Keratinocyte (primary cell): Measurements from ENCODE around the gene HMCN2. TPM values are rescaled to one million over a fixed set of nuclear protein-coding genes. Genes with fewer than 3 reads are reported as not detected.

Experiments
- DNase-seq: peaks from one replicate; pipeline ENCODE4 v3.0.0-alpha.2; 2011; ENCODE audit warnings: low read depth, missing footprints, low spot score
- FAIRE-seq: peaks from 2 replicates; lab custom pipeline; 2011; peaks lifted over from hg19 to GRCh38; lab: Jason Lieb, UNC
- H2AFZ ChIP-seq: 2 replicates; pipeline ENCODE4 v1.6.0; 2012; ENCODE audit warnings: low read length, control low read depth, inconsistent platforms; ENCODE audit not compliant: control insufficient read depth
- H3K27ac ChIP-seq: 2 replicates; pipeline ENCODE4 v1.5.1; 2011; ENCODE audit warnings: low read length; ENCODE audit not compliant: control insufficient read depth, insufficient read depth
- H3K27me3 ChIP-seq: 3 replicates; pipeline ENCODE4 v1.6.0; 2011; ENCODE audit warnings: low read length; ENCODE audit not compliant: control insufficient read depth, insufficient read depth; ENCODE audit errors: extremely low read depth
- H3K36me3 ChIP-seq, 2 experiments: 2 replicates in 1 of 2; 3 replicates in 1 of 2; pipeline ENCODE4 v1.5.1; 2011; ENCODE audit warnings: low read length in 2 of 2, mild to moderate bottlenecking in 1 of 2; ENCODE audit not compliant: control insufficient read depth in 2 of 2, insufficient read depth in 2 of 2; ENCODE audit errors: extremely low read depth in 1 of 2
- H3K4me1 ChIP-seq: 3 replicates; pipeline ENCODE4 v1.5.1; 2011; ENCODE audit warnings: low read length; ENCODE audit not compliant: control insufficient read depth, insufficient read depth; ENCODE audit errors: extremely low read depth
- H3K4me2 ChIP-seq: 3 replicates; pipeline ENCODE4 v1.6.0; 2011; ENCODE audit warnings: low read depth, low read length; ENCODE audit not compliant: control insufficient read depth, insufficient read depth; ENCODE audit errors: extremely low read depth
- H3K4me3 ChIP-seq, 3 experiments: fragments of 200-600 bp in 1 of 3; sonication (generic) in 1 of 3; 2 replicates in 2 of 3; 3 replicates in 1 of 3; pipeline ENCODE4 v1.5.1; 2011 to 2016; ENCODE audit warnings: low read length in 3 of 3, mild to moderate bottlenecking in 3 of 3, control low read depth in 2 of 3, inconsistent platforms in 1 of 3, low read depth in 1 of 3, mixed read lengths in 1 of 3, mixed run types in 1 of 3, moderate library complexity in 1 of 3; ENCODE audit not compliant: control insufficient read depth in 2 of 3, insufficient read depth in 2 of 3; ENCODE audit errors: extremely low read depth in 1 of 3
- H3K79me2 ChIP-seq: 2 replicates; pipeline ENCODE4 v1.6.0; 2012; ENCODE audit warnings: low read length; ENCODE audit not compliant: control insufficient read depth, insufficient read depth
- H3K9ac ChIP-seq: 3 replicates; pipeline ENCODE4 v1.6.0; 2011; ENCODE audit warnings: low read length; ENCODE audit not compliant: control insufficient read depth, insufficient read depth; ENCODE audit errors: extremely low read depth
- H3K9me1 ChIP-seq: 3 replicates; pipeline ENCODE4 v1.6.0; 2011; ENCODE audit warnings: low read length; ENCODE audit not compliant: control insufficient read depth, insufficient read depth; ENCODE audit errors: extremely low read depth
- H3K9me3 ChIP-seq: 2 replicates; pipeline ENCODE4 v1.5.1; 2012; ENCODE audit warnings: low read depth, low read length; ENCODE audit not compliant: control insufficient read depth
- H4K20me1 ChIP-seq: 3 replicates; pipeline ENCODE4 v1.6.0; 2011; ENCODE audit warnings: low read length; ENCODE audit not compliant: control insufficient read depth, insufficient read depth; ENCODE audit errors: extremely low read depth
- CTCF ChIP-seq, 3 experiments: IDR thresholded peaks in 1 of 3; conservative IDR thresholded peaks in 1 of 3; optimal IDR thresholded peaks in 1 of 3; 2 replicates in 2 of 3; 3 replicates in 1 of 3; pipeline versions ENCODE3 to v1.5.1; 2011; ENCODE audit warnings: low read length in 3 of 3, mild to moderate bottlenecking in 3 of 3, moderate library complexity in 2 of 3, control low read depth in 1 of 3, inconsistent platforms in 1 of 3; ENCODE audit not compliant: insufficient read depth in 2 of 3; ENCODE audit errors: extremely low read depth in 1 of 3
- EZH2 ChIP-seq: IDR thresholded peaks from one replicate; pipeline ENCODE4 v1.6.1; 2012; ENCODE audit warnings: inconsistent platforms, mild to moderate bottlenecking, low read length, moderate library complexity
- dilution Hi-C: fragments of 300-500 bp; cut with MboI; formaldehyde crosslinking; loops from one replicate; pipeline ENCODE4 v1.7.0; 2020; ENCODE audit warnings: low sequenced_read_pairs; ENCODE audit not compliant: extremely low pct_ligation_motif_present
- polyA plus RNA-seq, 5 experiments: library from polyadenylated mRNA; depleted of rRNA in 3 of 5; stranded (reverse) in 3 of 5; stranded (forward) in 1 of 5; unstranded in 1 of 5; fragments of >200 nt; gene quantifications; 1 replicate in 1 of 5; 2 replicates in 3 of 5; 3 replicates in 1 of 5; pipeline versions ENCODE4 v1.2.1 to v1.2.3, GENCODE V29; 2011 to 2012; ENCODE audit warnings: missing spikeins in 2 of 5, low read depth in 1 of 5, low replicate concordance in 1 of 5

HMCN2 gene
- polyA plus RNA-seq, 1 donor (not counting 4 experiments of a cell fraction or from before 2014, with no cell fraction given): not detected

GRCh38 chr9:130288393-130288792 is 22.8 kb downstream of the HMCN2 start:
- Histone ChIP-seq H2AFZ (no peak overlapping the region), H3K27me3 (peaks cover 35% of the 10 kb centered on the region), H3K9me1 (no peaks in the 10 kb centered on the region), H3K36me3 (no peaks in the 10 kb centered on the region), H3K4me3 (no peak overlapping the region), H3K4me2 (no peak overlapping the region), H3K79me2 (no peaks in the 10 kb centered on the region), H3K27ac (no peak overlapping the region), H3K9me3 (no peaks in the 10 kb centered on the region), H3K9ac (no peak overlapping the region), H3K4me1 (no peaks in the 10 kb centered on the region), H4K20me1 (no peaks in the 10 kb centered on the region)
- no peak for TF ChIP-seq CTCF (optimal IDR thresholded peaks at IDR 0.05 in 1 of 3, IDR thresholded peaks at IDR 0.05 in 1 of 3, conservative IDR thresholded peaks at IDR 0.05 in 1 of 3; ENCODE audit: extremely low read depth in 1 of 3, insufficient read depth in 2 of 3, low read length in 3 of 3)
- no peak for TF ChIP-seq EZH2
- no peak for FAIRE-seq
- dilution Hi-C loops: no loop called here
- no peak for DNase-seq

- no peaks in the 10 kb centered on the region for H3K4me1 ChIP-seq
- no peaks in the 10 kb centered on the region for H3K79me2 ChIP-seq
- no peaks in the 10 kb centered on the region for H3K9me3 ChIP-seq
- no peak for FAIRE-seq
- no peaks in the 10 kb centered on the region for H3K36me3 ChIP-seq
- H3K27ac ChIP-seq: no peak overlapping the region
- H3K4me3 ChIP-seq: no peak overlapping the region
- H4K20me1 ChIP-seq: no peaks in the 10 kb centered on the region
- TF ChIP-seq EZH2 (no peak), CTCF (optimal IDR thresholded peaks at IDR 0.05 in 1 of 3, IDR thresholded peaks at IDR 0.05 in 1 of 3, conservative IDR thresholded peaks at IDR 0.05 in 1 of 3; ENCODE audit: extremely low read depth in 1 of 3, insufficient read depth in 2 of 3, low read length in 3 of 3) (no peak)
- H2AFZ ChIP-seq: no peak overlapping the region
- no peak for DNase-seq
- no peaks in the 10 kb centered on the region for H3K9me1 ChIP-seq
- dilution Hi-C loops: no loop called here
- peaks cover 35% of the 10 kb centered on the region for H3K27me3 ChIP-seq
- H3K4me2 ChIP-seq: no peak overlapping the region
- H3K9ac ChIP-seq: no peak overlapping the region
Observed at GRCh38 chr9:130288926-130289690, 23.5 kb downstream of the HMCN2 start.
